ENCODE data around the gene THSD7A. TPM values are rescaled to one million over a fixed set of nuclear protein-coding genes. Genes with fewer than 3 reads are reported as not detected.
"Not testable (repeated sequence)": the region's sequence is repeated elsewhere in the genome, so short reads cannot be mapped to it uniquely, and the experiment has no call there.

Gene THSD7A
- total RNA-seq, 4 donors from 2014 or later = 0.30 to 2.6 (median 1.4) TPM

GRCh38 chr7:11456574-11456973 is 375.4 kb downstream of the THSD7A start:
- no peak for DNase-seq (ENCODE audit: low spot score in 2 of 2)
- H3K4me3 ChIP-seq (ENCODE audit: low read depth, poor library complexity, severe bottlenecking) = no peak overlapping the region
- no peak for TF ChIP-seq CTCF (IDR thresholded peaks at IDR 0.05)
- TF ChIP-seq POLR2A (IDR thresholded peaks at IDR 0.05) = no peak
- 97 to 98% methylated on average over 1 of the region's 1 CpG for WGBS, 2 donors
- intact Hi-C loops (cut with DNase I; ENCODE audit: low total_unique reads) = no loop called here

GRCh38 chr7:11452476-11452875 is 379.5 kb downstream of the THSD7A start:
- H3K4me3 ChIP-seq (ENCODE audit: low read depth, poor library complexity, severe bottlenecking) = no peak overlapping the region
- DNase-seq (ENCODE audit: low spot score in 2 of 2) = no peak
- 17 to 31% methylated on average over 3 of the region's 3 CpGs for WGBS, 2 donors
- intact Hi-C loops (cut with DNase I; ENCODE audit: low total_unique reads) = no loop called here
- TF ChIP-seq POLR2A (IDR thresholded peaks at IDR 0.05) (no peak), CTCF (IDR thresholded peaks at IDR 0.05) (no peak)

GRCh38 chr7:11450281-11450680 is 381.7 kb downstream of the THSD7A start:
- intact Hi-C loops (cut with DNase I; ENCODE audit: low total_unique reads) = no loop called here

GRCh38 chr7:11449316-11449715 is 382.7 kb downstream of the THSD7A start:
- intact Hi-C loops (cut with DNase I; ENCODE audit: low total_unique reads) = no loop called here
- WGBS, 2 donors = 89 to 95% methylated on average over 3 of the region's 3 CpGs
- H3K4me3 ChIP-seq (ENCODE audit: low read depth, poor library complexity, severe bottlenecking) = no peak overlapping the region
- DNase-seq (ENCODE audit: low spot score in 2 of 2) = no peak
- TF ChIP-seq CTCF (IDR thresholded peaks at IDR 0.05) (no peak), POLR2A (IDR thresholded peaks at IDR 0.05) (no peak)

More at GRCh38 chr7:11450281-11450680, 381.7 kb downstream of the THSD7A start:
- H3K4me3 ChIP-seq (ENCODE audit: low read depth, poor library complexity, severe bottlenecking) = no peak overlapping the region
- no peak for DNase-seq (ENCODE audit: low spot score in 2 of 2)
- 66 to 73% methylated on average over 1 of the region's 1 CpG for WGBS, 2 donors
- TF ChIP-seq CTCF (IDR thresholded peaks at IDR 0.05) (no peak), POLR2A (IDR thresholded peaks at IDR 0.05) (no peak)

- H3K4me3 ChIP-seq (ENCODE audit: low read depth, poor library complexity, severe bottlenecking) = no peak overlapping the region
- TF ChIP-seq CTCF (IDR thresholded peaks at IDR 0.05) = no peak
- intact Hi-C loops (cut with DNase I; ENCODE audit: low total_unique reads) = no loop called here
- DNase-seq (ENCODE audit: low spot score in 2 of 2) = no peak
- WGBS, 2 donors = 91 to 92% methylated on average over 4 of the region's 4 CpGs
These were observed 383.7 kb downstream of the THSD7A start for GRCh38 chr7:11448323-11448722.

GRCh38 chr7:11447106-11447505 is 384.9 kb downstream of the THSD7A start:
- intact Hi-C loops (cut with DNase I; ENCODE audit: low total_unique reads) = no loop called here
- 92 to 96% methylated on average over 4 of the region's 4 CpGs for WGBS, 2 donors
- DNase-seq (ENCODE audit: low spot score in 2 of 2) = no peak
- no peak overlapping the region for H3K4me3 ChIP-seq (ENCODE audit: low read depth, poor library complexity, severe bottlenecking)
- TF ChIP-seq POLR2A (IDR thresholded peaks at IDR 0.05) = no peak
- TF ChIP-seq CTCF (IDR thresholded peaks at IDR 0.05) = no peak

- intact Hi-C loops (cut with DNase I; ENCODE audit: low total_unique reads); DNase-seq (ENCODE audit: low spot score in 2 of 2); H3K4me3 ChIP-seq (ENCODE audit: low read depth, poor library complexity, severe bottlenecking): not testable (repeated sequence)
- WGBS, 2 donors = 92 to 93% methylated on average over 4 of the region's 4 CpGs
These were observed 388.1 kb downstream of the THSD7A start for GRCh38 chr7:11443934-11444333.

Measured in lower leg skin (tissue), 4 donors.